GM13977 (cell line): ENCODE data around the gene NPLOC4.
A peak's percentile ranks its signal among the peaks of the same experiment; 100 is the strongest.

Experiments
- DNase-seq: peaks from one replicate; pipeline ENCODE4 v3.0.0; 2012; ENCODE audit warnings: low spot score
- in situ Hi-C: fragments of 300-500 bp; cut with MboI; formaldehyde crosslinking; loops from one replicate; pipeline ENCODE4 v1.12.0; 2022; ENCODE audit warnings: low sequenced_read_pairs, low pct_unique_long_range_greater_than_20kb, mixed read lengths, inconsistent platforms; ENCODE audit not compliant: unreplicated experiment
- TF ChIP-seq, protein P1 (sequence below): IDR thresholded peaks from 2 replicates; pipeline ENCODE4 v1.5.1; 2012; ENCODE audit warnings: mild to moderate bottlenecking, control low read depth; ENCODE audit not compliant: insufficient read depth; ENCODE audit errors: extremely low read depth, missing control alignments

NPLOC4 gene

DNA sequence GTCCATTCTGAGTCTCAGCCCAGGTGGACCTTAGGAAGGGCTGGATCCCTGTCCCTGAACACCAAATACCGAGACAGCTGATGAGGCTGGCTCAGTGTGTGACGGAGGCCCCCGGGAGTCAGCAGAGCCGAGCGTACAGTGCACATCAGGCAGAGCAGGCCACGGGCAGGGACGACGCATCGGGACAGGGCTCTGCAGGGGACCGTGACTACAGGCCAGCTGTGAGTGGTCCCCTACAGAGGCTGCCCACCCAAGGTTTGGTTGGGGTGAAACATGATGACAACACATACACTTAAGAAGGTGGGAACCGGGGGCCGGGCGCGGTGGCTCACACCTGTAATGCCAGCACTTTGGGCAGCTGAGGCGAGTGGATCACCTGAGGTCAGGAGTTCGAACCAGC, 36.0 kb upstream of the NPLOC4 start:
- TF ChIP-seq, protein P1, sequence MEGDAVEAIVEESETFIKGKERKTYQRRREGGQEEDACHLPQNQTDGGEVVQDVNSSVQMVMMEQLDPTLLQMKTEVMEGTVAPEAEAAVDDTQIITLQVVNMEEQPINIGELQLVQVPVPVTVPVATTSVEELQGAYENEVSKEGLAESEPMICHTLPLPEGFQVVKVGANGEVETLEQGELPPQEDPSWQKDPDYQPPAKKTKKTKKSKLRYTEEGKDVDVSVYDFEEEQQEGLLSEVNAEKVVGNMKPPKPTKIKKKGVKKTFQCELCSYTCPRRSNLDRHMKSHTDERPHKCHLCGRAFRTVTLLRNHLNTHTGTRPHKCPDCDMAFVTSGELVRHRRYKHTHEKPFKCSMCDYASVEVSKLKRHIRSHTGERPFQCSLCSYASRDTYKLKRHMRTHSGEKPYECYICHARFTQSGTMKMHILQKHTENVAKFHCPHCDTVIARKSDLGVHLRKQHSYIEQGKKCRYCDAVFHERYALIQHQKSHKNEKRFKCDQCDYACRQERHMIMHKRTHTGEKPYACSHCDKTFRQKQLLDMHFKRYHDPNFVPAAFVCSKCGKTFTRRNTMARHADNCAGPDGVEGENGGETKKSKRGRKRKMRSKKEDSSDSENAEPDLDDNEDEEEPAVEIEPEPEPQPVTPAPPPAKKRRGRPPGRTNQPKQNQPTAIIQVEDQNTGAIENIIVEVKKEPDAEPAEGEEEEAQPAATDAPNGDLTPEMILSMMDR, result no peak
- no peak for DNase-seq
- in situ Hi-C loops, result no loop called here

DNA sequence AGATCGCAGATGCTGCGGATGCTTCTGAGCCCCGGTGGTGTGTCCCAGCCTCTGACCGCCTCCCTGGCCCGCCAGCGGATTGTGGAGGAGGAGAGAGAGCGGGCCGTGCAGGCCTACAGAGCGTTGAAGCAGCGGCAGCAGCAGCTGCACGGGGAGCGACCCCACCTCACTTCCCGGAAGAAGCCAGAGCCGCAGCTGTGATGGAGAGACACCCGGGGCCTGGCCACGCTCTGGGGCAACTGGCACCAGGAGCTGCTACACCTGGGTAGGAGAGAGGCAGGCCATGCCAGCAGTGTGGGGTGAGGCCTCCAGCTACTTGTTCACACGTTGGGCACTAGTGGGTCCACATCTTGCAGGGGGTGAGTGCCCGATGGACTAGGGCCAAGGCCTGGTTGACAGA, 35.6 kb upstream of the NPLOC4 start:
- in situ Hi-C loops, result no loop called here
- DNase-seq, result no peak
- TF ChIP-seq, protein P1, result no peak

DNA sequence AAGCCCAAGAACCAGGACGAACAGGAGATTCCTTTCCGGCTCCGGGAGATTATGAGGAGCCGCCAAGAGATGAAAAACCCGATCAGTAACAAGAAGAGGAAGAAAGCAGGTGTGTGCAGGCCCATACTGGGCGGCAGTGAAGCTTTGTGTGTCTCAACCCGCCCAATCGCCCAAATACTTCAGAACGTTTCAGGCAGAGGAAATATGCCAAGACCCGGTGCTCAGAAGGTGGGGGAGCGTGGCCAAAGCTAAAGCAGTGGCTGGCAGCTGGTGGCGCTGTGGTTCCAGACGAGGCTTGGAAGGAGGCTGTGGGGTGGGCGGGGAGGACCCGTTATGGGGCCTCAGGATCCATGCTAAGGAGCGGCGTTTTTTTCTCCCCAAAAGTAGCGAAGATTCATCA, 30.8 kb upstream of the NPLOC4 start:
- TF ChIP-seq, protein P1, result no peak
- in situ Hi-C loops, result no loop called here
- no peak for DNase-seq

DNA sequence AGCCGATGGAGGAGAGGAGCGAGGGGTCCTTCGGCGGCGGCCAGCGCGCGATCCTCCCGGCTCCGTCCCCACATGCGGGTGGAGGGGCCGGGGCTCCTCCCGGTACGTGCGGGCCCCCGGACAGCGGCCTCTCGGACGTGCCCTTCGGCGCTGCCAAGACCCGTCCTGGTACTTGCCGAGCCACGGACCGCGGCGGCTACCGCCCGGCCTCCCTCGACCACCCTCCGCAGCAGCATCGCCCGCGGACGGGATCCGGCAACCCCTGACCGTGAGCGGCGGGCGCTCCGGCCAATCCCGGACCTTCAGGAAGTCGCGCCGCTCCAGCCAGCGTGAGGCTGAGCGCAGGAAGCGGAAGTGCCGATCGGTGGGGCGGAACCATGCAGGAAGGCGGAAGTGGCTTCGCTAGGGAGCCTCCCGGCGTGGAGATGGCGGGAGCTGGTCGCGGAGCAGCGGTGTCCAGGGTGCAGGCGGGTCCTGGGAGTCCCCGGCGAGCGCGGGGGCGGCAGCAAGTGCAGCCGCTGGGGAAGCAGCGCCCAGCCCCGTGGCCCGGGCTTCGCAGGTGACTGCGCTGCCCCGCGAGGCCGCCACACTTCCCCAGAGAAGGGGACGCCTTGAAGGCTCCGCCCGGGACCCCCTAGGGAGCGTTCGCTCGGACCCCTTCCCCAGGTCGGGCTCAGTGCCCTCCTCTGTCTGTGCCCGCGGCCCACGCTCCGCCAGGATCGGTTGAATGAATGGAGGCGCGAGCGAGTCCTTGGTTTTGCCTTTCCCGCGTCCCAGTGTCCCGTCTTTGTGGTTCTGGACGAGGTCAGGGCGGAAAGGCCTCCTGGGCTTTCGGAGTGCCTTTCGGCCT, 29.7 kb upstream of the NPLOC4 start, which contains the start of the genes CCDC137 and OXLD1:
Gene CCDC137 (plus strand): TSS at position 396 of the 850 bp plus-strand sequence. CDS start 30 bp downstream, at position 426.
Gene OXLD1 (minus strand): TSS at position 264 of the 850 bp plus-strand sequence. CDS start 28 bp downstream, at position 236.
- in situ Hi-C loops, result no loop called here
- TF ChIP-seq, protein P1, result no peak
- DNase-seq, result peak; percentile 99

DNA sequence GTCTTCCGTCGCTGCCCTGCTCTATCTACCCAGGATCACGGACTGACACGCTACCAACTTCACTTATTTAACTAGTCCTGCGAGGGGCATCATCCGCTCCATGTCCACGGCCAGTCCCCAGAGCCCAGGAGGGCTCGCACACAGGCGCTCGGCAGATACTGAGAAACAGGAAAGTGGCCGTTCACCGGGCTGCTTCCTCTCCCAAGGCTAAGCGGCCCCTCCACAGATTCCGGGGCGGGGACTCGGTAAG, 29.1 kb upstream of the NPLOC4 start:
- TF ChIP-seq, protein P1, result no peak
- in situ Hi-C loops, result no loop called here
- no peak for DNase-seq

DNA sequence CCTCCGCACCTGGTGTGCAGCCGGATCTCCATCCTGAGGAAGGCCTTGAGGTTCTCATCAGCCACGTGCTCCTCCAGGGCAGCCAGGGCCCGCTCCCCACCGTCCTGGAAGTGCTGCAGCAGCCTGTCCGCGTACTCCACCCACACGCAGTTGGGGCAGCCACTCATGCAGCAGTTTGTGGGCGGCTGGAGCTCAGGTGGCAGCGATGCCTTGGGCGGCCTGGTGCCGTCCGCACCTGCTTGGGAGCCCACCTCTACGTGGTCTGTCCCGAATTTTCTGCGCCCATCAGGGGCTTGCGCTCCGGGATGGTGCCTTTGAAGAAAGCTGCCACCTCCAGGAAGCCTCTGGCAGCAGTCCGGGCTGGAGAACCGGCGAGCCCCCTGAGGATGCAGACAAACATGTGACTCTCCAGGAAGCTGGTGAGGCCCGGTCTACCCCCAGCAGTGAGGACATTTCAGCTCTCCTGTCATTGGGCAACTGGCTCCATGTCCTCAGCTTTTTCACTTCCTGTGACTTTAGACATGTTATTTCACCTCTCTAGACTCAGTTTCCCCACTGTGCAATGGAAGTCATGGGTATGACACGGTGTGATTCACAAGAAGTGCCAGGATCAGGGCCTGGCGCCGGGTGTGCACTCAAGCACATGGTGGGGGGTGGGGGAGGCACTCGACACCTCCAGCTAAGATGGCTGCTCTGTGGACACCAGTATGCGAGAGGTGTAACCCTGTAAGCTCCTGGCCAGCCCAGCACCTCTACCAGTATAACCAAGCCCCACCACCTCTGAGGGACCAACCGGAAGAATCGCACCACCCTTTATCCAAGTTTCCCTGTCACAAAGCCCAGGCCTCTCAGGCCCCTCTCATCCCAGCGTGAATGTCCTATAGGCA, 28.5 kb upstream of the NPLOC4 start:
- TF ChIP-seq, protein P1, result no peak
- DNase-seq, result no peak
- in situ Hi-C loops, result no loop called here
